A172 (cell line): Measurements from ENCODE around the gene PRPS1. TPM values are rescaled to one million over a fixed set of nuclear protein-coding genes. Genes with fewer than 3 reads are reported as not detected.
"Not testable (repeated sequence)": the region's sequence is repeated elsewhere in the genome, so short reads cannot be mapped to it uniquely, and the experiment has no call there.

Experiments
- DNase-seq: peaks from one replicate; pipeline ENCODE4 v3.0.0-alpha.2; 2015; ENCODE audit warnings: low spot score
- total RNA-seq: library from RNA; depleted of rRNA; stranded (reverse); fragments of >200 nt; shearing (Covaris generic); gene quantifications from 2 replicates; pipeline ENCODE4 v1.2.3, GENCODE V29; 2014

Gene PRPS1
- total RNA-seq, 1 experiment from 2014 or later, result 35.2 TPM

GRCh38 chrX:107630031-107630689, 1.9 kb downstream of the PRPS1 start:
- DNase-seq, result no peak

GRCh38 chrX:107632346-107632745, 4.0 kb downstream of the PRPS1 start:
- DNase-seq, result no peak

- no peak for DNase-seq
Observed at GRCh38 chrX:107646735-107647134, 18.4 kb downstream of the PRPS1 start.

GRCh38 chrX:107648332-107648731, 20.0 kb downstream of the PRPS1 start:
- DNase-seq, result no peak

GRCh38 chrX:107654566-107654871, 26.2 kb downstream of the PRPS1 start:
- no peak for DNase-seq

GRCh38 chrX:107654872-107655761, 26.8 kb downstream of the PRPS1 start:
- no peak for DNase-seq

GRCh38 chrX:107656978-107657377, 28.7 kb downstream of the PRPS1 start:
- DNase-seq, result no peak

- no peak for DNase-seq
Observed at GRCh38 chrX:107658660-107659059, 30.4 kb downstream of the PRPS1 start.

GRCh38 chrX:107659286-107659685, 31.0 kb downstream of the PRPS1 start:
- DNase-seq, result no peak

- DNase-seq, result no peak
Observed at GRCh38 chrX:107659768-107660167, 31.5 kb downstream of the PRPS1 start.

GRCh38 chrX:107662145-107662544, 33.8 kb downstream of the PRPS1 start:
- no peak for DNase-seq

- no peak for DNase-seq
Observed at GRCh38 chrX:107662824-107663223, 34.5 kb downstream of the PRPS1 start.

- no peak for DNase-seq
Observed at GRCh38 chrX:107666931-107667330, 38.6 kb downstream of the PRPS1 start.

GRCh38 chrX:107667426-107667825, 39.1 kb downstream of the PRPS1 start:
- DNase-seq, result no peak

- DNase-seq, result not testable (repeated sequence)
Observed at GRCh38 chrX:107668710-107669109, 40.4 kb downstream of the PRPS1 start.

- no peak for DNase-seq
Observed at GRCh38 chrX:107669261-107669660, 41.0 kb downstream of the PRPS1 start.

- no peak for DNase-seq
Observed at GRCh38 chrX:107669885-107670628, 41.7 kb downstream of the PRPS1 start.

GRCh38 chrX:107671256-107671655, 42.9 kb downstream of the PRPS1 start:
- not testable (repeated sequence) for DNase-seq

- DNase-seq, result peak; percentile 38
Observed at GRCh38 chrX:107672955-107673378, 44.7 kb downstream of the PRPS1 start.

- no peak for DNase-seq
Observed at GRCh38 chrX:107673431-107673830, 45.1 kb downstream of the PRPS1 start.

- DNase-seq, result no peak
Observed at GRCh38 chrX:107673933-107674479, 45.7 kb downstream of the PRPS1 start.
